ENCODE data around the gene TCIRG1.
"Not testable (repeated sequence)": the region's sequence is repeated elsewhere in the genome, so short reads cannot be mapped to it uniquely, and the experiment has no call there.

Gene TCIRG1, protein sequence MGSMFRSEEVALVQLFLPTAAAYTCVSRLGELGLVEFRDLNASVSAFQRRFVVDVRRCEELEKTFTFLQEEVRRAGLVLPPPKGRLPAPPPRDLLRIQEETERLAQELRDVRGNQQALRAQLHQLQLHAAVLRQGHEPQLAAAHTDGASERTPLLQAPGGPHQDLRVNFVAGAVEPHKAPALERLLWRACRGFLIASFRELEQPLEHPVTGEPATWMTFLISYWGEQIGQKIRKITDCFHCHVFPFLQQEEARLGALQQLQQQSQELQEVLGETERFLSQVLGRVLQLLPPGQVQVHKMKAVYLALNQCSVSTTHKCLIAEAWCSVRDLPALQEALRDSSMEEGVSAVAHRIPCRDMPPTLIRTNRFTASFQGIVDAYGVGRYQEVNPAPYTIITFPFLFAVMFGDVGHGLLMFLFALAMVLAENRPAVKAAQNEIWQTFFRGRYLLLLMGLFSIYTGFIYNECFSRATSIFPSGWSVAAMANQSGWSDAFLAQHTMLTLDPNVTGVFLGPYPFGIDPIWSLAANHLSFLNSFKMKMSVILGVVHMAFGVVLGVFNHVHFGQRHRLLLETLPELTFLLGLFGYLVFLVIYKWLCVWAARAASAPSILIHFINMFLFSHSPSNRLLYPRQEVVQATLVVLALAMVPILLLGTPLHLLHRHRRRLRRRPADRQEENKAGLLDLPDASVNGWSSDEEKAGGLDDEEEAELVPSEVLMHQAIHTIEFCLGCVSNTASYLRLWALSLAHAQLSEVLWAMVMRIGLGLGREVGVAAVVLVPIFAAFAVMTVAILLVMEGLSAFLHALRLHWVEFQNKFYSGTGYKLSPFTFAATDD

DNA sequence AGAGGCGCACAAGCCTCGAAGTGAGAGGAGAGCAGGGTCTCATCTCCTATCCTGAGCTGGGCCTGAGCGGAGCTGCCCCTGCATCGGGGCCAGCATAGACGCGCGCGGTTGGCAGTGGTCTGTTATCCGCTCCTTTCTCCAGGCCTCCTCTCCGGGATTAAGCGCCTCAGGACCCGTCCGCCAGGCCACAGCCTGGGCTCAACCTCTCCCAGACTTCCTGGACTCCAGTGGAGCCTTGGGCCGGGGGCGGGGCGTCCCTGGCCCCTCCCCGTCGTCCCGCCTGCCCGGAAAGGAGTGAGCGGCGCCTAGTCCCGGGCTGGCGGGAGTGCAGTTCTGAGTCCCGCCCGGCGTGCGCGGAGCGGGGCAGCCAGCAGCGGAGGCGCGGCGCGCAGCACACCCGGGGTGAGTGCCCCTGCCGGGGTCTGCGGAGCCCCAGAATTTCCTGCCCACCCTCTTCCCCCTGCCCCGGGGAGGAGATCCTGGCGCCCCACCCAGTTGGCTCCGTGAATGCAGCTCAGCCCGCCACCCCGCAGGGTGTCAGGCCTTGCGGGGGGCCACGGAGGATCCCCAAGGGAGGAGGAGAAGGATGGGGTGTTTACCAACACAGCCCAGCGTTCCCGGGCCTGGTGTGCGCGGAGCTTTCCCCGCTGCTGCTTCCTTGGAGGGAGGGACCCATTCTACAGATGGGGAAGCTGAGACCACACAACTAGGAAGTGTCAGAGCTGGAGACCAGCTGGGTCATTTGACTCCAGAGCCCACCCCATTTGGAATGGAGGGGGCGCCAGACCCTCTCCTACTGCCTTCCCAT, at the start of gene TCIRG1:
Gene TCIRG1, plus strand, starts transcription at position 308 of the 808 bp plus-strand sequence. CDS start 2,247 bp downstream, outside the sequence.
- peak; percentile 69 for DNase-seq (ENCODE audit: low spot score)

DNA sequence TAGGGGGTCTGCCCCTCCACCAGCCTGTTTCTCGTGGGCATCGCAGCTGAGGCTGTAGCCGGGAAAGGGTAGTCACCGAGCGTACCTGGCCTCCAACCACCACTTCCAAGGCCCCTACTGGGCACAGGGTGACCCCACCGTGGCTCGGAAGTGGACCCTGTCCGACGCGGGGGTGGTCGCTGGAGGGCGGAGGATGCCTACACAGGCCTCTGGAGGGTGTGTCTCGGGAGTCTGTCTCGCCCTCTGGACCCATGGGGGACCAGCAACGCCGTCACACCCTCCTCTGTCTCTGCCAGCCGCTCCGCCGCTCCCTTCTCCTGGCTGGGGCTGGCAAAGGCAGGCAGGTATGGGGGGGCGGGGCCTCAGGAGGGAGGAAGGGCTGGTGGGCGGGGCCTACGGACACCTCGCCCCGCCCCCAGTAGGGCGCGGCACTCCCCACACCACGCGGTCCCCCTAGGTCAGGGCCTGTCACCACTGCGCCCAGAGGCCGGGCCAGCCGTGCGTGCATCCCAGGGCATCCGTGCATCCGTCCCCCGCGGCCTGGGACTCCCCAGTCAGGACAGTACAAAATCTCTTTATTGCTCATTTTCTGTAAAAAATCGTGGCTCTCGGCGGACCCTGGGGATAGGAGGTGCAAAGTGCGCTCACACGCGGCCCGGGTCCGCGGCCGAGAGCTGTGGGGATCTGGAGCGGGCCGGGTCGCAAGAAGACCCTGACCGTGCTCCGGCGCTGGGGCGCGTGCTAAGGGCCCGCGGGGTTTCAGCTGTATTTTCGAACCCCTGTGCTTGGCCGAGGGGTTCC, 48.1 kb upstream of the TCIRG1 start:
- DNase-seq (ENCODE audit: low spot score) = not testable (repeated sequence)

DNA sequence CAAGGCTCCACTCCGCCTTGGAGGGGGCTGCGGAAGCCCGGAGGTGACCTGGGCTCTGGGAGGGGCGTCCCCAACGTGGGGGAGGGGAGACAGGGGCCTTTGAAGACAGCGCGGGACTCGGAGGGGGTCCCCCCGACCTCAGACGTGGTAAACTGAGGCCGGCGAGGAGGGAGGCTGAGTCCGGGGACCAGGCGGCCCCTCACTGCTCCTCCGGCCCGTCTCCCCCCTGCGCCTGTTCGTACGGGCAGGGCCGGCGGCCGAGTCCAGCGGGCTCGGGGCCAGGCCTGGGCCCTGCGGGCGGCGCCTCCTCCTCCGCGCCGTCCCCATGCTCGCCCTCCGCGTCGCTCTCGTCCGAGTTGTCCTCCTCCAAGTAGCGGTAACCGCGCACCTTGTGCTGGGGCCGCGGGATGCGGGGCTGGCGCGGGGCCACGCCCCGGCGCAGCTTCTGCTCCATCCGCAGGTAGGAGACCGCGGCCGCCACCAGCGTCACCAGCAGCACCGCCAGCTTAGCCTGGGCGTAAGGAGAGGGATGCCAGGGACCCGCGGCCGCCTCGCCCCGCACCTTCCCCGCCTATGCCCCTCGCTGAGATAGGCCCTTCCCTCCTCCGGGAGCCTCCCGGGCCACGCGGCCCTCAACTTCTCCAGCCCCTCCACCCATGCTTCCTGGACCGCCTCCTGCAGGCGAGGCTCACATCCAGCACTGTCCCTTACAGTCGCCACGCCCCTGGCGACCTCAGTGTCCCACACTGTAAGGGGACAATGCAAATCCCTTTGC, 47.3 kb upstream of the TCIRG1 start:
- not testable (repeated sequence) for DNase-seq (ENCODE audit: low spot score)

DNA sequence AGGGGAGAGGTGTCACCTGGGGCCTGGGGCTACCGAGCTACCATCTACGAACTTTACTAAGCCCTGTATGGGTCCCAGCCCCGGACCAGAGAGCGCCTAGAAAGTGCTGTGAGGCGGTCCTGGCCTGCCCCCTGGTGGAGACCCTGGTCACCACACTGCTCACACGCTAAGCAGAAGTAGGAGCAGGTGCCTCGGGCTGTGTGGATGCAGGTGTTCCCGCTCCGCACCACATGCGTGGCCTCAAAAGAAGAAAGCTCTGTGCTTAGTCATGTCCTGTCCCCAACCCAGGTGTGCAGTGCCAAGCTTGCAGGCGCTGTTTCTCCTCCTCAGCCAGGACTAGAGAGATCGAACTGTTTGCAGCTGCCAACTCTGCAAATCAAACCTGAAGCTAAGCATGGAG, 45.0 kb upstream of the TCIRG1 start:
- peak; percentile 53 for DNase-seq (ENCODE audit: low spot score)

DNA sequence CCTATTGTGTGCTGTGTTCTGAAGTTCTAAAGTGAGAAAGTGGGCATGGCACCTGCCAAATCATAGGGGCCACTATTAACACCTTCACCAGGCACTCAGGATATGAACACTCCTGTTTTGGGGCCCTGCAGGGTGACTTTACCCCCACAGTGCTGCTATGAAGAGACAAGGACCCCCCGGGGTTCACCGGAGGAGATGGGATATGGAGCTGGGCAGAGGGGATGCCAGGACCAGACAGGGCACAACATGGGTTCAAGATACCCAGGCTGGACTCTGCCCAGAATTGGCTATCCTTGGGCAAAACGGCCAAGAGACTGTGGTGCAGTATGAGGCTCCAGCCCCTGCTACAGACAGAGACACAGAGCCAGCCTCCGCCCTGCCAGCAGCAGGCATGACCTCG, 44.4 kb upstream of the TCIRG1 start:
- not testable (repeated sequence) for DNase-seq (ENCODE audit: low spot score)

DNA sequence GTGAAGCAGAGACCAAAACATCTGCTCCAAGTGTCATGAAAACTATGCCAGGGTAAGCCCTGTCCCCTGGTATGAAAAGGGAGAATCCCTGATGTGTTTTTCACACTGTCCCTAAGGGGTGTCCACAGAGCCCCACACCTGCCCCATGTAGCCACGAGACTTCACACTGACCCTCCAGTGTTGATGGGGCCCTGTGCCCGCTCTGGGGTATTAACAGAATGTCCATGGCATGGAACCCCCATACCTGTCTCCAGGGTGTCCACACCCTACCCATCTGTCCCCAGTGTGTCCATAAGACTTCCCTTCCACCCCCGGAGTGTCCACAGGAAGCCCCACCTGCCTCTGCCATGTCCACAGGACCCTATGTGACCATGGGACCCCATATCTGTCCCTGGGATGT, 43.7 kb upstream of the TCIRG1 start:
- DNase-seq (ENCODE audit: low spot score) = not testable (repeated sequence)

DNA sequence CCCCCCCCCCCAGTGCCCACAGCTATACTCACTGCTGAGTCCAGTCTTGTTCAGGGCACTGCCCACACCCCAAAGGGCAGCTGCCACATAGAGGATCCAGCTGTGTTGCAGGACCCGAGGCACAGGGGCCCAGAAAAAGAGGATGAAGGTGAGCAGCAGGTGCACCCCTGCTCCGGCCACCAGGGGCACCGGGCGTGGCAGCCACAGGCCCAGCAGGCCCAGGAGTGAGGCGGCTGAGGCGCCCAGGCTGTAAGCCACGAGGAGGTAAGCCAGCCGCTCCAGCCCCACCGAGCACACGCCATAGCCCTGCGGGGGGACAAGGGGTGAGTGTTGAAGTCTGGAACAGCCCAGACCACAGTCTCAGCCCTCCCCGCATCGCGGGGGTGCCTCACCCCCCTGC, 43.2 kb upstream of the TCIRG1 start:
- DNase-seq (ENCODE audit: low spot score) = not testable (repeated sequence)

DNA sequence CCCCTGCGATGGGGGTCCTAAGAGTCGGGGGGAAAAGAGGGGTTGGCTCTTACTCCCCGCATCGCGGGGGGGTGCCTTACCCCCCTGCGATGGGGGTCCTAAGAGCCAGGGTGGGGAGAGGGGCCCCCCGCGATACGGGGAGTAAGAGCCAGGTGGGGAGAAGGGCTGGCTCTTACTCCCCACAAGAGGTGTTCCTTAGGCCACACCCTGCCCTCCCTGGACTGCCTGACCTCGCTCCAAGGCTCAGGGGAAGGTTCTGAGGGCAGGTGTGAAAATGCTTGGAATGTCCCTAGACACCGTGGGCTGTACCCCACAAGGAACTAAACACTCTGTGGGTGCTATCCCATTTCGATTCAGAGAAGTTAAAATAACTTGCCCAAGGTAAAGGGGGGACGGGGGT, 42.8 kb upstream of the TCIRG1 start:
- DNase-seq (ENCODE audit: low spot score) = no peak

DNA sequence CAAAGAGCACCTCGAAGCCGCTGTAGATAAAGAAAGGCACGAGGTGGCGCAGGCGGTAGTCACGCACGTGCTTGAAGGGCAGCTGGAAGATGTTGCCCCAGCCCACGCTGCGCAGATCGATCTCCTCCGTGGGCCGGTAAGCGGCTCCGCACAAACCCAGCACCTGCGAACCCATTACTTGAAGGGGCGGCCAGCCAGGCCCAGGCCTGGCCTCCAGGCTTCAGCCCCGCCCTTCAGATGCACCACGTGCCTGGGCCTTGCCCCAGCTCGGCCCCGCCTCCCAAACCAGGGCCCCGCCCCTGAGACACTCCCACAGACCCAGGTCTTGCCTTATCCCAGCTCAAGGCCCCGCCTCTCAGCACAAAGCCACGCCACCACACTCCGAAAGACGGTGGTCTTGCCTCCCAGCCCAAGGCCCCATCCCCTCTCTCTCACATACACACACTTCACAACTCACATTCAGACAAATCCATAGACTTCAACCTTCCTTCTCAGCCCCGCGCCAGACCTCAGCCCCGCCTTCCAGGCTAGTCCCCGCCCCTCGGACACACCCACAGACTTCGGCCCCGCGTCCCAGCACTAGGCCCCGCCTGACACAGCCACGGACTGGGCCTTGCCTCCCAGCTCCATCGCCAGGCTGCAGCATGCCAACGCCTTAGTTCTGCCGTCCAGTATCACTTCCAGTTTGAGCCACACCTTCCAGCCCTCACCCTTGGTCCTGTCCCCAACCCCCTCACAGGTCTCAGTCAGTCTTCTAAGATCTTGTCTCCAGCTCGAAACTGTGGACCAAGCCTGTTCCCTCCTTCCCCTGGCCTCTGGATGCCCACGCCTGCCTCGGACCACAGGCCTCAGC, 42.0 kb upstream of the TCIRG1 start:
- peak; percentile 91 for DNase-seq (ENCODE audit: low spot score)

DNA sequence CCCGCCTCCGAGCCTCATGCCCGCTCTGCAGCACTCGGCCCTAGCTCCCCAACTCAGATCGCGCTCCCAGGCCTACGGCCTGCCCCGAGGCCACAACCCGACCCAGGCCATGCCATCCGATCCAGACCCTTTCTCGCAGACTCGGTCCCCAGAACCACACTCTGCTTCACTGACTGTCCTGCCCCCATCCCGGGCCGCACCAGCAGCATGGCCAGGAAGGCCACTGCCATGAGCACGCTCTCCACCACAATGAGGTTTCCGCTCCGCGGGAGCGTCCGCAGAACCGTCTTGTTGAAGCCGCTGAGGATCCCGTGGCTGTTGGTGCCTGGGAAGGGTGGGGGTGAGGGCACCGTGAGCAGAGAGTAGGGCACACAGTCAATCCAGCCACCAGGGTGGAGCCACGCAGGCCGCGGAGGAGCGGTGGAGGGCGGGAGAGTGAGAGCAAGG, 41.3 kb upstream of the TCIRG1 start:
- DNase-seq (ENCODE audit: low spot score) = no peak

DNA sequence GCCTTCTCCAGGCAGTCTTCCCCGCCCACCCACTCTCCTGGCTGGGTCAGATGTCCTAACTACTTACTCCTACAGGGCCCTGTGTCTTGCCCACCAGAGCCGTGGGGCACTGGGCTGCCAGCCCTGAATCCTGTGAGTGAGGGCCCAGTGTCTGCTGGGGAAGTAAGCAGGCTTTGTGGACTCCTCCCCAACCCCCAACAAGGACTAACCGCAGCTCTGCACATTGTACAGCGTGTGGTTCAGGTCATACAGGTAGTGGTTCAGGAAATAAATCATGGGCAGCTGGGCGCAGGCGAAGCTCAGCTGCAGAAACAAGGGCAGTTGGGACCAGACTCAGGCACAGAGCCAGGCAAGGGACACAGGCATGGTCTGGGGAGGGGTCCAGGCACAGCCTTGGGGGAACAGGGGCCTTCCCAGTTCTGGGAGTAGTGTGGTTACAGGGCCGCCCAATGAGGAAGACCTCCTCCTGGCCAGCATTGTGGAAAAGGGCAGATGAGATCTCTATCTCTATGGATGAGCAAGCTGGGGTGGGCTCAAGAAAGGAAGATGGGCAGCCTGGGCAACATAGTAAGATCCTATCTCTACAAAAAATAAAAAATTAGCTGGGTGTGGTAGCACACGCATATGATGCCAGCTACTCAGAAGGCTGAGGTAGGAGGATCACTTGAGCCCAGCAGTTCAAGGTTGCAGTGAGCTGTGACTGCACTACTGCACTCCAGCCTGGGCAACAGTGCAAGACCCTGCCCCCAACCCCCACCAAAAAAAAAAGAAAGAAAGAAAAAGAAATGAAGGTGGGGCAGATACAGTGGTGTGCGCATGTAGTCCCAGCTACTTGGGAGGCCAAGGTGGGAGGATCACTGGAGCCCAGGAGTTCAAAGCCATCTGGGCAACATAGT, 40.4 kb upstream of the TCIRG1 start:
- DNase-seq (ENCODE audit: low spot score) = no peak

DNA sequence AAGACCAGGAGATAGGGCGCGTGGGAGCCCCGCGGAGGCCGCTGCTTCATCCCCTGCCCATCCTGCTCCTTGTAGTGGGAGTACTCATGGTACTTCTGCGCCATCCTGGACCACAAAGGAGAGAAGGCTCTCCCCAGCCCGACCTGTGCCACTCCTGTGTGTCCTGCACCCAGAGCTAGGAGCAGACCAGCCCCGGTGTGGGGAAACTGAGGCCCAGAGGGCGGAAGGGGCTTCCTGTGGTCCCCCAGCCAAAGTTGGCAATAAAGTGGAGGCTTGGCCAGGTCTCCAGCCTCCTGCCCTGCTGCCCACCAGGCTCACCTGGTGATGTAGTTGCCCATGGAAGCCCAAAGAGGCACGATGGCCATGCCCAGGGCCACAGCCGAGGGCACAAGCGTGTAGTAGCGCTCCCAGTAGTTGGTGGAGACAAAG, 39.6 kb upstream of the TCIRG1 start:
- DNase-seq (ENCODE audit: low spot score) = no peak

DNA sequence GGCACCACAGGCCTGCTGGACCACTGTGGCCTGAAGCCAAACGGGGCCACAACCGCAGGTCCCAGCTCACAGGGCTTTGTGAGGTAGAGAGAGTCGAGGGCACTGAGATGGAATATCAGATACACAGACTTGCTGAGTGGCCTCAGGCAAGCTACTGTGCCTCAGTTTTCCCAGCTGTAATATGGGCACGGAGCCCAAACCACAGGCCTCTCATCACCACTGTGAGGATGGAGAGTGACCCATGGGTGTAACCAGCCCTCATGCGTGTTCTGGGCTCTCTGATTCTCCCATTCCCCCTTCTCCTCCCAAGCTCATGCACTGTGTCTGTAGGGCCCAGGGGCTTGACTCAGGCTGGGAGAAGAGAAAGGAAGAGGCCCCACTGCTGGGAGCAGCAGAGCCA, 39.1 kb upstream of the TCIRG1 start:
- DNase-seq (ENCODE audit: low spot score) = no peak

DNA sequence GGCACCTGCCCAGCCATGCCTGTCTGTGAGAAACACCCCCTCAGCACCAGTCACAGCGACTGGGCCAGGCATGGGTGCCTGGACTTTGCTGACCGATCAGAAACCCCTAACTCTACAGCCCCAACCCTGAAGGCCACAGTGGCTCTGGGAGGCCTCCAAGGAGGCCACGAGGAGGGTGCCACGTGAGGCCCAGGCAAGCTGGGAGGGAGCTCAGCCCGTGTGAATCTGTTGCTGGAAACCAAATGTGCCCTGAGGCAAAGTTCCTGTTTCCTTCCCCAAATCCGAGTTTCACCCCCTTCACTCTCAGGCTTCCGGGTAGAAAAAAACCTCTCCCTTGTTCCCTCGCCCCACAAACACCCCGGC, 36.3 kb upstream of the TCIRG1 start:
- DNase-seq (ENCODE audit: low spot score) = no peak

DNA sequence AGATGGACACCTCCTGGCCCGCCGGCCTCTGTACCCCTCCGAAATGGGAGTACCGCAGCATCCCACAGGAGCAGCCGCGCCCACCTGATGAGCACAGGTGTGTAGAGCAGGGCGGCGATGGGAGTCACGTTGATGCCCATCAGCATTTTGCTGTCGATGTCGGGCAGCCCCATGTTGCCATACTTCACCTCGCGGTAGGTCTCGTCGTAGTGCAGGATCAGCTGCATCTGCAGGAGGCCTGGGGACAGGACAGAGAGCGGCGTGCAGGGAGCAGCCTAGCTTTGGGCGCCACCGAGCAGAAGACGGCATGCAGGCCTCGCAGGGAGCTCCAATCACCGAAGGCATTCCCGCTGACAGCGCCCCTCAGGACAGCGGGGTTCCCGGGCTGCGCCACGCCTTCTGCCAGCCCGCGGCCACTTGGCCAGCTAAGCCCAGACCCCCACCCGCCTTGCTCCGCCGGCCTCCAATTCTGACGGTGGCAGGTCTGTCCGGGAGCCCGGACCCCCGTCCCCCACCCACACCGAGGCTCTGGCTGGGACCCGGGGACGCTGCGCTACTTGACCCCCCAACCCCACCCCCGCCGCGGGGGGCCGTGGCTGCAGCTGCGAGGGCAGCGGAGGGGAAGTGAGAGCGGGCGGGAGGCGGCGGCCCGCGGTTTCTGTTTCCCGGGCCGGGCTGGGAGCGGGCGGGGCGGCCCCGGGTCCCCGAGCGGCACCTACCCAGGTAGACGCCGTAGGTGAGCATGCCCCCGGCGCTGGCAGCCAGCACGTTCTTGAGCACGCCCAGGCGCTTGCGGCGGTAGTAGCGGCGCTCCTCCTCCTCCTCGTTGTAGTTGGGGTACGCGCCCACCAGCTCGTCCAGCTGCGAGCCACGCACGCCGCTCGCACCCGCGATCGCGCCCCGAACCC, 35.6 kb upstream of the TCIRG1 start:
- no peak for DNase-seq (ENCODE audit: low spot score)

DNA sequence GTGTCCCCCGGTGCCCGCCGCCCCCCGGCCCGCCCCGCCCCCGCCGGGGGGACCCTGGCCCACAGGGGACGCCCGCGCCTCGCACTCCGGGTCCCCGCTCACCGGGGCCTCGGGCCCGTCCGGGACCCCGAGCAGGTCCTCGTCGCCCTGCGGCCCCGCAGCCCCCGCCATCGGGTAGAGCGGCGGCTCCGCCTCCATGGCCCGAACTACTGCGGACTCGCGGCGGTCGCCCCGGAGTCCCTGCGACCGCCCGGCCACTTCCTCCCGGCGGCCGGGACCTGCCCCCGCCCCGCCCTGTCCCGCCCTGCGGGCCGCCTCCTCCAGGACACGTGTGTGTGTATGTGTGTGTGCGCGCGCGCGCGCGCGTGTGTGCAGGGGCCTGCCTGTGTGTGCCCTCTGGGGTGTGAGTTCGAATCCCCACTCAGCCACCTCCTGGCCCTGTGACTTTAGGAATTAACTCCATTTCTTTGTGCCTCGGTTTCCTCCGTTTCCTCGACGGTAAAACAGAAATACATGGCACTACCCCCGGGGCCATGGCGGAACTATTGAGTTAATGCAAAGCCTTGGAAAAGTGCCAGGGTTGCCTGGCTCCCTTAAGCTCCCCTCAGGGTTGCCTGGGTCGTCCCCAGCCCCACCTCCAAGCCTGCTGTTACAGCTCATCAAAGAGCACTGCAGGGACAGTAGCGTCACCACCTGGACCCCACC, 34.8 kb upstream of the TCIRG1 start, which contains the start of gene UNC93B1:
Gene UNC93B1, minus strand, starts transcription at position 252 of the 705 bp plus-strand sequence. Its CDS starts 54 bp downstream, at position 198.
- peak; percentile 66 for DNase-seq (ENCODE audit: low spot score)

Data from hematopoietic multipotent progenitor cell treated with erythropoietin and hydrocortisone succinate and interleukin-3 and kit ligand, for 17 days (in vitro differentiated cells).